A673 (cell line): Measurements from ENCODE around the gene BPI.

Source experiments
- CTCF ChIP-seq: fragments of 300-800, 200-600 bp; sonication (generic); conservative IDR thresholded peaks from 2 replicates; pipeline ENCODE4 v1.5.1; 2017; ENCODE audit warnings: low read depth, mild to moderate bottlenecking, antibody characterized with exemption, low read length, moderate library complexity, mixed read lengths
- EZH2 ChIP-seq: fragments of 200-600 bp; sonication (generic); IDR thresholded peaks from 2 replicates; pipeline ENCODE4 v1.6.1; 2017; ENCODE audit warnings: borderline replicate concordance, low read depth, mild to moderate bottlenecking, mixed read lengths, antibody characterized with exemption, low read length; ENCODE audit not compliant: poor library complexity, severe bottlenecking

- TF ChIP-seq CTCF = no peak
- no peak for TF ChIP-seq EZH2
Measured at GRCh38 chr20:38308047-38308438, 4.1 kb downstream of the BPI start.
